Hepatocyte (in vitro differentiated cells): ENCODE measurements around the gene ZKSCAN1.

Experiments
- CTCF ChIP-seq: fragments of 200-600 bp; sonication (generic); IDR thresholded peaks from 2 replicates; pipeline ENCODE4 v1.5.1; 2016; ENCODE audit warnings: antibody characterized with exemption, mild to moderate bottlenecking; ENCODE audit not compliant: poor library complexity
- EZH2 ChIP-seq: fragments of 200-600 bp; sonication (generic); IDR thresholded peaks from 2 replicates; pipeline ENCODE4 v1.6.1; 2016; ENCODE audit warnings: antibody characterized with exemption, mild to moderate bottlenecking, borderline replicate concordance

GRCh38 chr7:100022621-100023020 is 7.2 kb downstream of the ZKSCAN1 start:
- TF ChIP-seq CTCF (no peak), EZH2 (no peak)
